ENCODE measurements around the gene ATG4C.
A peak's percentile ranks its signal among the peaks of the same experiment; 100 is the strongest.
"Not testable (repeated sequence)": the region's sequence is repeated elsewhere in the genome, so short reads cannot be mapped to it uniquely, and the experiment has no call there.

ATG4C gene, protein sequence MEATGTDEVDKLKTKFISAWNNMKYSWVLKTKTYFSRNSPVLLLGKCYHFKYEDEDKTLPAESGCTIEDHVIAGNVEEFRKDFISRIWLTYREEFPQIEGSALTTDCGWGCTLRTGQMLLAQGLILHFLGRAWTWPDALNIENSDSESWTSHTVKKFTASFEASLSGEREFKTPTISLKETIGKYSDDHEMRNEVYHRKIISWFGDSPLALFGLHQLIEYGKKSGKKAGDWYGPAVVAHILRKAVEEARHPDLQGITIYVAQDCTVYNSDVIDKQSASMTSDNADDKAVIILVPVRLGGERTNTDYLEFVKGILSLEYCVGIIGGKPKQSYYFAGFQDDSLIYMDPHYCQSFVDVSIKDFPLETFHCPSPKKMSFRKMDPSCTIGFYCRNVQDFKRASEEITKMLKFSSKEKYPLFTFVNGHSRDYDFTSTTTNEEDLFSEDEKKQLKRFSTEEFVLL
- total RNA-seq = 17.8 to 18.6 reads per million in 2 donors

DNA sequence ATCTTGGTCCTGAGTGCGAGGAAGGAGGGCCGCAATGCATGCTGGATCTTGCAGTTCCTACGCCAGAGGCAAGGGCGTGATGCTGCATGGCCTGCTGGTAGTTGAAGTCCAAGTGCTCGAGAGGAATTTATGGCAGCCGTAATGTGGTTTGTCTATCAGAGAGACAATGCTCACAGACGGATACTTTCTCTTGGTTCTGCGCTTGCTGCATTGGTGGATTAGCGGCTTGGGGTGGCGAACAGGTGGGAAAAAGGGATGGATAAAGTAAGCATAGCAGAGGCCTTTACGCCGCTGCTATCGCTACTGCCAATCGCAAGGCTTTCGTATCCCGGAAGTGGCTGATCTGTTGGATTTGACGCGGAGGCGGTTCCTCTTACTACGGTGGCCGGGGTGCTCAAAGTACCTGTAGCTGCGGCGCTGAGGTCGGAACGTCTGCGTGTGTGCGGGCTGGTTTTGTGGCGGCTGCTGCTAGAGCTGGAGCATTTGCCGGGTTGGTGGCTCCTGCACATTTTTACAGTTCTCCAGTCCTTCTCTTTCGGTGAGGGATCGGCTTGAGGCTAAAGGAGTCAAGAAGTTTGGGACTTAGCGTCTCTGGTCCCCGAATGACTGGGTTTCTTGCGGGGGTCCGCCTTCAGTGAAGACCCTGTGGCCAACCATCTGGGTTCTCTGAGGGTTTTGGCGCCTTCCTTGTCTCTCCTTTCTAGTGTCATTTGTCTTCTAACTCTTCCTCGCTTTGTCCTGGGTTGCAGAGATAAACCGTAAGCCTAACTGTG, at the start of gene ATG4C:
ATG4C (plus strand) TSS at position 397 of the 773 bp plus-strand sequence. CDS start 19,655 bp downstream, outside the sequence.
- peak; percentile 70 for DNase-seq

DNA sequence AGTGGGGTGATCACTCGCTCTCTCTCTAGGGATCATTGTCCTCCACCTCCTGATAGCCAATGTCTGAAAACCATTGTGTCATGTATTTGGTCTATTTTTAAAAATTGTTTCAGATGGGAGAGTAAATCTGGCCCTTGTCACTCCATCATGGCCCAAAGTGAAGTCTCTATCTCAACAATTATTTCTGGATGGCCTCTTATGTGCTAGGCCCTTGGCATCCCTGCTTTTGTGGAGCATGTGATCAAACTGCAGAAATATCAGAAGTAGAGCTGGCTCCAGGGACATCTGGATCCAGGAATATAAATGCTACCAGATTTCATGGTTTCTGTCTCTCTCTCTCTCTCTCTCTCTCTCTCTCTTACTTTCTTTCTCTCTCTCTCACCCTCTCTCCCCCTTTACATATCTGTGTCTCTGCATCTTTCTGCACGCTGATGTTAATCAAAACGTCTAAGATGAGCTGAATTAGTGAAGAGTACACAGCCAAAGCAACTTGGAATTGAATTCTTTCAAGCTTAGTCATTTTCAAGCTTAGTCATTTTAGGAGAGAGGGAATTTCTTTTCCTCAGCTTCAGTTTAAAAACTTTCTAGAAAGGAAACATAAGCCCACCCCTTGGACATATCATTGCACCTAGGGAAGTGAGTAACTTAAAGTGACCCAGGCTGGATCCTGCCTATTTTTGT, 48.3 kb upstream of the ATG4C start:
- DNase-seq = no peak

DNA sequence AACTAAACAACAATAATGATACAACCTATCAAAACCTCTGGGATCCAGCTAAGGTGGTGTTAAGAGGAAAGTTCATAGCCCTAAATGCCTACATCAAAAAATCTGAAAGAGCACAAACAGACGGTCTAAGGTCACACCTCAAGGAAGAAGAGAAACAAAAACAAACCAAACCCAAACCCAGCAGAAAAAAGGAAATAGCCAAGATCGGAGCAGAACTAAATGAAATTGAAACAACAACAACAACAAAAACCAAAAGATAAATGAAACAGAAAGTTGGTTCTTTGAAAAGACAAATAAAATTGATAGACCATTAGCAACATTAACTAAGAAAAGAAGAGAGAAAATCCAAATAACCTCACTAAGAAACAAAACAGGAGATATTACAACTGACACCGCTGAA, 43.2 kb upstream of the ATG4C start:
- not testable (repeated sequence) for DNase-seq

DNA sequence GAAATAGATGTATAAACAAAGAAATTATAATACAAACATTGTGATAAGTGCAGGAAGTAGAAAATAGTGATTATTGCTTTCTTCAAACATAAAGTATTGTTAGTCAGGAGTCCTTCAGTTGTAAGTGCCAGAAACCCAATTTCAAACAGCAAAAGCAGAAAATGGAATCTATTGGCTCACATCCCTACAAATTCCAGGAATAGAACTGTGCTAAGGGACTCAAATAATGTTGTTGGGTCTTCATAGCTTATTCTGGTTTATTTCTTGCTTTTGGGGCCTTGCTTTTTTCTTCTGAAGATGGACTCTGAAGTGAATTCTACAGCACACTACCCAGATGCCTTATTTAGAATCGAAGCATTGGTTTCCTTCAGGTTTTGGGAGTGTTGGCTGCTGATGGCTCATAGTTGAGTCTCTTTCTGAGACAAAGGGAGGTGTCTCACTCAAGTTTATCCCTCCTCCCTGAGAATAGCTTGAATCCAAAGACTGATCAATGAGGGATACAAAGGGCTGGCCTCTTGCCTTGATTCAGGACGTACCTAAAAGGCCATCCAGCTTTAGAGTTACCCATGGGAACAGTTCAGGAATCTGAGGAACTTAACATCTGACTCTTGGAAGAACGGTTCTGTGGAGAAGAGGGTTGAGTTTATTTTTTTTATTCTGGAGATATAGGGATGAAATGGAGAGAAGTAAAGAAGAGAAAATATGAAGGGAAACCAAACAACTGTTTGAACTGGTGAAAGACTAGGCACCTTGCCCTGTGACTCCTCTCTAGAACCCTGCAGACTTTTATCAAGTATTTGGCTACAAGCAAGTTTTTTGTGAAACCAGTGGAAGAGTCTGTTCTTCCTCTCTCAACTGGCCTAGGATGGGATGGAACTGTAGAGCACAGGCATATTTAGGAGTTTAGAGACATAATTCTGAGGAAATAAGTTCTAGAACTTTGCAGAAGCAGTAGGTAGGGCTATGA, 39.0 kb upstream of the ATG4C start:
- no peak for DNase-seq

DNA sequence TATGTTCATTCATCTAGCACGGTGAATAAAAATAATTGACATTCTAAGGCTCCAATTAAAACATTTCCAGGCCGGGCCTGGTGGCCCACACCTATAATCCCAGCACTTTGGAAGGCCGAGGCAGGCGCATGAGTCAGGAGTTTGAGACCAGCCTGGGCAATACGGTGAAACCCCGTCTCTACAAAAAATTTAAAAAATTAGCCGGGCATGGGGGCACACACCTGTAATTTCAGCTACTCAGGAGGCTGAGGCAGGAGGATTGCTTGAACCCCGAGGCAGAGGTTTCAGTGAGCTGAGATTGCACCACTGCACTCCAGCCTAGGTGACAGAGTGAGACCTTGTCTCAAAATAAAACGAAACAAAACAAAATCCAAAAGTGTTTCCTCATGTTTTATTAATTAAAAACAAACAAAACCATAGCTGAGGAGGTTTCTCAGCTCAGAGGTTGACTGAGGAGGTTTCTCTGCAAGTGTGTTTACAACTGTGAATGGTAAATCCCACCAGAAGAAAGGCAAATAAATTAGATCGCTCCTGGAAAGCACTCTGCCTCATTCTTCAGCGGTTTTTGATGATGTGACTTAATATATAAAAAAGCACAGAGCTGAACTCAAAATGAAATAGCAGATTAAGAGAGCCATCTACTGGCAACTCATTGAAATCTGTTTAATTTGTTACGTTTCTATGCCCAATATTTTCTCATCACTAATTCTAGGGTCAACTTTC, 37.7 kb upstream of the ATG4C start:
- no peak for DNase-seq

DNA sequence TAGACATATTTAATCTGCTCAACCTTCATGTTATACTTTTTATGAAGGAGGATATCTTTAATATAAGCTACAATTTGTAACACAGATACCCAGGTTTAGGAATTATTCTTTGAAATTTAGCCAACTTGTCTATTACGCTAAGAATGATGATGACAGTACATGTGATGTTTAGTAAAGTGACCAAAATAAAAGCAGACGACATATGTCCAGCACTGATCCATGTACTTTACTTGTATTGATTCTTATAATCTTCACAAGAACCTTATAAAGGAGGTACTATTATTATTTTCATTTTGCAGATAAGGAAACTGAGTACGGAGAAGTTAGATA, 37.2 kb upstream of the ATG4C start:
- DNase-seq = no peak

DNA sequence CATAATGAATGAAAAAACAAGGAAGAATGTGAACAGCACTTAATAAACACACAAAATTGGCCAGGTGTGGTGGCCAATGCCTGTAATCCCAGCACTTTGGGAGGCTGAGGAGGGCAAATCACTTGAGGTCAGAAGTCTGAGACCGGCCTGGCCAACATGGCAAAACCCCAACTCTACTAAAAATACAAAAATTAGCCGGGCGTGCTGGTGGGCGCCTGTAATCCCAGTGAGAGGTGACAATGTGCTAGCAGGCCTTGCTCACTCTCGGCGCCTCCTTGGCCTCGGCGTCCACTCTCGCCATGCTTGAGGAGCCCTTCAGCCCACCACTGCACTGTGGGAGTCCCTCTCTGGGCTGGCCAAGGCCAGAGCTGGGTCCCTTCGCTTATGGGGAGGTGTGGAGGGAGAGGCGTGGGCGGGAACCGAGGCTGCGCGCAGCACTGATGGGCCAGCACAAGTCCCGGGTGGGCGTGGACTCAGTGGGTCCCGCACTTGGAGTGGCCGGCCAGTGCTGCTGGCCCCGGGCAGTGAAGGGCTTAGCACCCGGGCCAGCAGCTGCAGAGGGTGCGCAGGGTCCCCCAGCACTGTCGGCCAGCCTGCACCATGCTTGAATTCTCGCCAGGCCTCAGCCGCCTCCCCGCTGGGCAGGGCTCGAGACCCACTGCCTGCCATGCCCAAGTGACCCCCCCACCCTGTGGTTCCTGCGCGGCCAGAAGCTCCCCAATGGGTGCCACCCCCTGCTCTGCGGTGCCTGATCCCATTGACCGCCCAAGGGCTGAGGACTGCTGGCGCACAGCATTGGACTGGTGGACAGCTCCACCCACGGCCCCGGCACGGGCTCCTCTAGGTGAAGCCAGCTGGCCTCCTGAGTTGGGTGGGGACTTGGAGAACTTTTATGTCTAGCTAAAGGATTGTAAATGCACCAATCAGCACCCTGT, 30.6 kb upstream of the ATG4C start:
- no peak for DNase-seq

DNA sequence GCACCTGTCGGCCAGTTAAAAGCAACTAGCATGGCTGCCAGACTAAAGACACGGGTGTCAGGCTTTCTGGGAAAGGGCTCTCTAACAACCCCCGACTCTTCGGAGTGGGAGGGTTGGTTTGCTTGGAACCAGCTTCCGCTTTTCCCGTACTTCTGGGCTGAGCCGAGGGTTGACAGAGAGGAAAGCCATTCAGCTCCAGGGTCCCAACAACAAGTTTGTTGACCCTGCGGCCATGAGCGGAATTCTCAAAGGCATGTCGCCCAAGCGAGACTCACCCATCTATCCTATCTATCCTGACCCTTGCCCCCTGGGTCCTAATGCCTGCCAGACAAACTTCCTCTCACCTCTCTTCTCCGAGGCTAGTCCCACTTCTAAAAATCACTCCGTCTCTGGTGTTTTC, 29.0 kb upstream of the ATG4C start:
- not testable (repeated sequence) for DNase-seq

DNA sequence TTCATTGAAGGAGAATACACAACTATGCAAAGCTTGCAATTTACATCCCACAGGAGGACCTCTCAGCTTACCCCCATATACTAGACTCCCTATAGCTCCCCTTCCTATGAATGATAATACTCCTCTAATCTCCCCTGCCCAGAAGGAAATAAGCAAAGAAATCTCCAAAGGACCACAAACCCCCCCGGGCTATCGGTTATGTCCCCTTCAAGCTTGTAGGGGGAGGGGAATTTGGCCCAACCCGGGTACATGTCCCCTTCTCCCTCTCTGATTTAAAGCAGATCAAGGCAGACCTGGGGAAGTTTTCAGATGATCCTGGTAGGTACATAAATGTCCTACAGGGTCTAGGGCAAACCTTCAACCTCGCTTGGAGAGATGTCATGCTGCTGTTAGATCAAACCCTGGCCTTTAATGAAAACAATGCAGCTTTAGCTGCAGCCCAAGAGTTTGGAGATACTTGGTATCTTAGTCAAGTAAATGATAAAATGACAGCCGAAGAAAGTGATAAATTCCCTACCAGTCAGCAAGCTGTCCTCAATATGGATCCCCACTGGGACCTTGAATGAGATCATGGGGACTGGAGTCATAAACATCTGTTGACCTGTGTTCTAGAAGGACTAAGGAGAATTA, 27.6 kb upstream of the ATG4C start:
- not testable (repeated sequence) for DNase-seq

DNA sequence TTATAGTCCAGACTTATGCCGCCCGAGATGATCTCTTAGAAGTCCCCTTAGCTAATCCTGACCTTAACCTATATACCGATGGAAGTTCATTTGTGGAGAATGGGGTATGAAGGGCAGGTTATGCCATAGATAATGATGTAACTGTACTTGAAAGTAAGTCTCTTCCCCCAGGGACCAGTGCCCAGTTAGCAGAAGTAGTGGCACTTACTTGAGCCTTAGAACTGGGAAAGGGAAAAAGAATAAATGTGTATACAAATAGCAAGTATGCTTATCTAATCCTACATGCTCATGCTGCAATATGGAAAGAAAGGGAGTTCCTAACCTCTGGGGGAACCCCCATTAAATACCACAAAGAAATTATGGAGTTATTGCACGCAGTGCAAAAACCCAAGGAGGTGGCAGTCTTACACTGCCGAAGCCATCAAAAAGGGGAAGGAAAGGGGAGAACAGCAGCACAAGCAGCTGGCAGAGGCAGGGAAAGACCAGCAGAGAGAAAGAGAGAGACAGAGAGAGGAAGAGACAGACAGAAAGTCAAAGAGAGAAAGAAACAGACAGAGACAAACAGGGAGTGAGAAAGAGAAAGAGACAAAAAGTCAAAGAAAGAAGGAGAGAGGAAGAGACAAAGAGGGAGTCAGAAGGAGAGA, 24.6 kb upstream of the ATG4C start:
- not testable (repeated sequence) for DNase-seq

DNA sequence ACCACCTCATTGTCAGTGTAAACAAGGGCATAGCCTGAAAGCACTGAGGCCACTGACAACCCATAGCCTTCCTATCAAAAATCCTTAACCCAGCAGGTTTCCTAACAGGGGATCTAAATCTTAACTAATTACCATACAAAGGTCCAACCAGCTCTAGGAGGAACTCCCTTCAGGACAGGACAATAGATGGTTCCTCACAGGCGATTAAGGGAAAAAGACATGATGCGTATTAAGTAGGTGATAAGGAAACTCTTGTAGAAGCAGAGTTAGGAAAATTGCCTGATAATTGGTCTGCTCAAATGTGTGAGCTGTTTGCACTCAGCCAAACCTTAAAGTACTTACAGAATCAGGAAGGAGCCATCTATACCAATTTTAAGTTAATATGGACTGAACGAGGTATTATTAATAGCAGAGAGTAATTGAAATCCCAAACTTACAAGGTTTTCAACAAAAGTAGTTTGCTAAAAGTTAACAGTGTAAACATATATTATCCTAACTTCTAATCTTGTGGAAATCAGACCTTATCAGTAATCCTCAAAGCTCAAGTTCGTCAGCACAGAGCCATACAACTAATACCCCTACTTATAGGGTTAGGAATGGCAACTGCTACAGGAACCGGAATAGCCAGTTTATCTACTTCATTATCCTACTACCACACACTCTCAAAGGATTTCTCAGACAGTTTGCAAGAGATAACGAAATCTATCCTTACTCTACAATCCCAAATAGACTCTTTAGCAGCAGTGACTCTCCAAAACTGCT, 23.7 kb upstream of the ATG4C start:
- not testable (repeated sequence) for DNase-seq

DNA sequence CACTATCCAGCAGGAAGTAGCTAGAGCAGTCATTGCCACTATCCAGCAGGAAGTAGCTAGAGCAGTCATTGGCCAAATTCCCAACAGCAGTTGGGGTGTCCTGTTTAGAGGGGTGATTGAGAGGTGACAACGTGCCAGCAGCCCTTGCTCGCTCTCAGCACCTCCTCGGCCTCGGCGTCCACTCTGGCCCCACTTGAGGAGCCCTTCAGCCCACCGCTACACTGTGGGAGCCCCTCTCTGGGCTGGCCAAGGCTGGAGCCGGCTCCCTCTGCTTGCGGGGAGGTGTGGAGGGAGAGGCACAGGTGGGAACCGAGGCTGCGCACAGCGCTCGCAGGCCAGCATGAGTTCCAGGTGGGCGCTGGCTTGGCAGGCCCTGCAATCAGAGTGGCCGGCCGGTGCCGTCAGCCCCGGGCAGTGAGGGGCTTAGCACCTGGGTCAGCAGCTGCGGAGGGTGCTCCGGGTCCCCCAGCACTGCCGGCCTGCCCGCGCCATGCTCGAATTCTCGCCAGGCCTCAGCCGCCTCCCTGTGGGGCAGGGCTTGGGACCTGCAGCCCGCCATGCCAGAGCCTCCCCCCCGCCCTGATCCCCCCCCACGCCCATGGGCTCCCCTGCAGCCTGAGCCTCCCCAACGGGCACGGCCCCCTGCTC, 22.6 kb upstream of the ATG4C start:
- DNase-seq = not testable (repeated sequence)

DNA sequence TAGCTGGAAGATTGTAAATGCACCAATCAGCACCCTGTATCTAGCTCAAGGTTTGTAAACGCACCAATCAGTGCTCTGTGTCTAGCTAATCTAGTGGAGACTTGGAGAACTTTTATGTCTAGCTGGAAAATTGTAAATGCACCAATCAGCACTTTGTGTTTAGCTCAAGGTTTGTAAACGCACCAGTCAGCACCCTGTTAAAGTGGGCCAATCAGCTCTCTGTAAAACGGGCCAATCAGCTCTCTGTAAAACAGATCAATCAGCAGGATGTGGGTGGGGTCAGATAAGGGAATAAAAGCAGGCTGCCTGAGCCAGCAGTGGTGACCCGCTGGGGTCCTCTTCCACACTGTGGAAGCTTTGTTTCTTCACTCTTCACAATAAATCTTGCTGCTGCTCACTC, 21.9 kb upstream of the ATG4C start:
- DNase-seq = not testable (repeated sequence)

DNA sequence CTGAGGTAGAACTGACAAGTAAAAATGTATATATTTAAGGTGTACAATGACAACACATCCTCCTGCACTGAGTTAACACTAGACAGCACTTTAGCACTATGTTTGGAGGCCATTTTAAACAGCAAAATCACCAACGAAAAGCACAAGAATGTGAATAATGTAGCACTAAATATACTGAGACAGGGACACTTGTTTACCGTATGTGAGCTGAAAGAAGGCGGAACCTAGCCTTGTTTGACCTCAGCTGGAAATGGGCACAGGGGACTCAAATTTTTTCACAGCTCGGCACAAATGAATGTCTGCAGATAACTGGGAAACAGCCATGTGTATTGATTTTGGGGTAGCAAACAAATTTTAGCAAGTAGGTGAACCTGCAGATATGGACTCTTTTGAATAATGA, 18.0 kb upstream of the ATG4C start:
- DNase-seq = no peak

DNA sequence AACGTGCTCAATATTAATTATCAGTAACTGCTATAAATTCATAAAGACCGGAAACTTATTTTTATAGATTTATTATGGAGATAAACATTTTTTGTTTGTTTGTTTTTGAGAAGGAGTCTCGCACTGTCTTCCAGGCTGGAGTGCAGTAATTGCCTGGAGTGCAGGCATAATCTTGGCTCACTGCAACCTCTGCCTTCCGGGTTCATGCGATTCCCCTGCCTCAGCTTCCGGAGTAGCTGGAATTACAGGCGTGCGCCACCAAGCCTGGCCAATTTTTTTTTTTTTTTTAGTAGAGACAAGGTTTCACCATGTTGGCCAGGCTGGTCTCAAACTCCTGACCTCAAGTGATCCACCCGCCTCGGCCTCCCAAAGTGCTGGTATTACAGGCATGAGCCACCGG, 15.4 kb upstream of the ATG4C start:
- DNase-seq = not testable (repeated sequence)

DNA sequence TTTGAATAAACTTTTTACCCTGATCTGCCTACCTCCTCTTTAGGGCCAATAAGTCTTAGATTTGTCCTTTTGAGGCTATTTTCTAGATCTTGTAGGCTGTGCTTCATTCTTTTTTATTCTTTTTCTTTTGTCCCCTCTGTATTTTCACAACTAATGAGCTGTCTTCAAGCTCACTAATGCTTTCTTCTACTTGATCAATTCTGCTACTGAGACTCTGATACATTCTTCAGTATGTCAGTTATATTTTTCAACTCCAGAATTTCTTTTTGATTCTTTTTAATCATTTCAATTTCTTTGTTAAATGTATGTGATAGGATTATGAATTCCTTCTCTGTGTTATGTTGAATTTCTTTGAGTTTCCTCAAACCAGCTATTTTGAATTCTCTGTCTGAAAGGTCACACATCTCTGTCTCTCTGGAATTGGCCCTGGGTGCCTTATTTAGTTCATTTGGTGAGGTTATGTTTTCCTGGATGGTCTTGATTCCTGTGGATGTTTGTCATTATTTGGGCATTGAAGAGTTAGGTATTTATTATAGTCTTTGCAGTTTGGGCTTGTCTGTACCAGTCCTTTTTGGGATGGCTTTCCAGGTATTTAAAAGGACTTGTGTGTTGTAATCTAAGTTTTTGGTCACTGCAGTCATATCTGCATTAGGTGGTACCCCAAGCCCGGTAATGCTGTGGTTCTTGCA, 11.2 kb upstream of the ATG4C start:
- DNase-seq = no peak

DNA sequence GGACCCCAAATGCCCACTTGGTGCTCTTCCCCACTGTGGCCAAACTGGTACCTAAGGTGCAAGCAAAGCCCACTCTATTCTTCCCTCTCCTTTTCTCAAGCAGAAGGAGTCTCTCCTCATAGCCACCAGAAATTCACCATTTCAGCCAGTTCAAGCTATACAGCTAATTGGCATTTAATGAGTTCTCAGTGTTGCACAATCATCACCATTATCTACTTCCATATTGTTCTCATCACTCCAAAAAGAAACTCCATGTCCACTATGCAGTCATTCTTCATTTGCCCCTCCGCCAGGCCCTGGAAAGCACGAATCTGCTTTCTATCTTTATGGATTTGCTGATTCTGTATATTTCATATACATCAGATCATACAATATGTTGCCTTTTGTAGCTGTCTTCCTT, 9.9 kb upstream of the ATG4C start:
- DNase-seq = no peak

All from activated gamma-delta T cell (primary cell).